H7 (cell line): ENCODE results near the gene C16orf89. TPM values are rescaled to one million over a fixed set of nuclear protein-coding genes. Genes with fewer than 3 reads are reported as not detected.

Experiments used
- DNase-seq: peaks from one replicate; pipeline ENCODE4 v3.0.0; 2012
- H3K27me3 ChIP-seq: 2 replicates; pipeline ENCODE4 v1.6.0; 2011; ENCODE audit warnings: mild to moderate bottlenecking, low read length; ENCODE audit not compliant: control insufficient read depth, insufficient read depth
- H3K36me3 ChIP-seq: replicated peaks from 2 replicates; pipeline ENCODE4 v1.5.1; 2011; ENCODE audit warnings: low read length; ENCODE audit not compliant: control insufficient read depth, insufficient read depth
- H3K4me3 ChIP-seq: 2 replicates; pipeline ENCODE4 v1.5.1; 2011; ENCODE audit warnings: low read depth, mild to moderate bottlenecking, control low read depth, low read length, moderate library complexity; ENCODE audit not compliant: insufficient read depth
- total RNA-seq: library from RNA; depleted of rRNA; stranded (reverse); fragments of >200 nt; shearing (Covaris generic); gene quantifications from 2 replicates; pipeline ENCODE4 v1.2.3, GENCODE V29; 2014

Gene C16orf89
- total RNA-seq, 1 experiment from 2014 or later: 4.1 TPM

DNA sequence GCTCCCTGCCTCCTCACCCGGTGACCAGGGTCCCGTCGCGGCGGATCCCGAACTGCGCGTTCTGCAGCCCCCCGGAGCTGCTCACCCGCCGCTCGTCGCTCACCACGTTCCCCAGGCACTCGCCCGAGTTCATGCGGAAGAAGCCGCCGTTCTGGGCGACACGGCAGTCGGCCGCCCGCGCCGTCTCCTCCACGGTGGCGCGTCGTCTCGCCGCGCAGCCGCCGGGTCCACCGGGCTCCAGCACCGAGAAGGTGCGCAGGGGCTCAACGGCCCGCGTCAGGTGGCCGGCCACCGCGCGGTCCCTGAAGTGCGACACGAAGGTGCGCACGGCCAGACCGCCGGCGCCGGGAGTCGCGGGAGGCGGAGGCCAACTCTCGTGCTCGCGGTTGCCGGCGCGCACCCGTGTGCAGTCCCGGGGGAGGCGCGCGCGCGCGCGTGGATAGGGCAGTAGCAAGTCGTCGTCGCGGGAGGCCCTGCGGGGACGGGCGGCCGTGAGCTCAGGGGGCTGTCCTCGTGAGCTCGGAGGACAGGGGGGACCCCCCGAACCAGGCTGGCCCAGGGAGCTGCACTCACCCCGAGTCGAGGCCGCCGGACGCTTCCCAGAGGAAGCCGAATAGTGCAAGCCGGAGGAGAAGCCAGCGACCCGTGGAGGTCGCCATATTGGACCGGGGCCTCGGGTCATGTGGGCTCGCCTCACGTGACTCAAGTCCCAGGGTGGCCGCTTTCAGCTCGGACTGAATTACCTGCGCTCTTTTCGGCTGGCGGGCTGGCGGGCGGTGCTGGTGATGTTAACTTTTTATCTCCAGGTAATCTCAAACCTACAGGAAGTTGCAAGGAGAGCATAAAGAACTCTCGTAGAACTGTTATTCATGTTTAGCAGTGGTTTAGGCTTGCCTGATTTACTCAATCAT is 32.2 kb downstream of the C16orf89 start, which contains the start of gene NAGPA:
TSS of gene NAGPA (minus strand) at position 680 of the 911 bp plus-strand sequence. CDS start at position 659, 21 bp downstream.
- Histone ChIP-seq H3K4me3 (peak within 1 kb of the TSS; percentile 84), H3K36me3 (no peaks in the 10 kb centered on the region), H3K27me3 (peaks cover 7% of the 10 kb centered on the region)
- peak; percentile 96 for DNase-seq

- H3K36me3 ChIP-seq: no peaks in the 10 kb centered on the region
- H3K27me3 ChIP-seq: peaks cover 7% of the 10 kb centered on the region
- no peak for DNase-seq
- peak overlapping the region; percentile 84 for H3K4me3 ChIP-seq
Measured at GRCh38 chr16:5032748-5033167, 33.0 kb downstream of the C16orf89 start.

DNA sequence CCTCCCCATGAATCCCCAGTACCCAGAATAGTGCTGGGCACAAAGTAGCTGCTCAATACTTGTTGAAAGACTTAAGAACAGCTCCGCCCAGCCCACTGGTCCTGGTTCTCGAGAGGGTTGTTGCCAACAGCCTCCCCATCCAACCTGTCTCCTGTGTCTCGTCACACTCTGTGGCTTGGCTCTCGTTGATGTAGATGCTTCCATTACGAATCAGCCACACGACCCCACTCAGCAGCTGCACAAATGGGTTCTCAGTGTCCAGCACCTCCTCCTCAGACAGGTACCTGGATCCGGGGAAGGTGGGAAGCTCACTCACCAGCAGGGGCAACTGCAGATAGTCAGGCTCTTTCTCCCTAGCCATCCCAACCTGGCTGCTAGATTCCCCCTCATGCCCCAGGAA is 34.2 kb downstream of the C16orf89 start:
- H3K4me3 ChIP-seq: no peak overlapping the region

DNA sequence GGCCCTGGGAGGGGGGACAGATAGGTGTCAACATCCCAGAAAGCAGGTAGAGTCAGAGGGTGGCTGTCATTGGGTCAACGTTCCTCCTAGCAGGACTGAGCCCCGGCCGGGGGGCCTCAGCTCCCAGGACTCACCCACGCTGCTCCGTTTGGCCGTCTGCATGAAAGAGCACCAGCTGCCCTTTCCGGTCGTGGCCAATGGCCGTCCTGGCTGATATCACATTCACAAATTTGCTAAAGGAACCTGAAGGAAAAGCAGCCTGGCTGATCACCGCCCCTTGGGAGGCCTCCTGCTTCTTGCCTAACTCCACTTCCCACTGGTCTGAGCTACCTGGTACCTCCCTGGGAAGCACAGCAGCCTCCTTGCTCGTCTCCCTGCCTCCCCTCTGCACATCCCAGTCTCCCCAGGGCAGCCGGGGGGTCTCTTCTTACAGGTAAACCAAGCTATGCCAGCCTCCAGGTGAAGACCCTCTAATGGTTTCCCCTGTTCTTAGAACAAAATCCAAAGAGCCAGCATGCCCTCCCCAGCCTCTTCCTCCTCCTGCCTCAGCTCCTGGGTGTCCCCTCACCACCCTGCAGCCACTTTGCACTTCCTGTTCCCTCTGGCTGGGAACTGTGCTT is 35.4 kb downstream of the C16orf89 start:
- Histone ChIP-seq H3K27me3 (peaks cover 7% of the 10 kb centered on the region), H3K36me3 (no peaks in the 10 kb centered on the region), H3K4me3 (no peak overlapping the region)
- DNase-seq: peak; percentile 22

More for the DNA sequence above, 34.2 kb downstream of the C16orf89 start:
- DNase-seq: peak; percentile 12
- Histone ChIP-seq H3K36me3 (no peaks in the 10 kb centered on the region), H3K27me3 (peaks cover 7% of the 10 kb centered on the region)

DNA sequence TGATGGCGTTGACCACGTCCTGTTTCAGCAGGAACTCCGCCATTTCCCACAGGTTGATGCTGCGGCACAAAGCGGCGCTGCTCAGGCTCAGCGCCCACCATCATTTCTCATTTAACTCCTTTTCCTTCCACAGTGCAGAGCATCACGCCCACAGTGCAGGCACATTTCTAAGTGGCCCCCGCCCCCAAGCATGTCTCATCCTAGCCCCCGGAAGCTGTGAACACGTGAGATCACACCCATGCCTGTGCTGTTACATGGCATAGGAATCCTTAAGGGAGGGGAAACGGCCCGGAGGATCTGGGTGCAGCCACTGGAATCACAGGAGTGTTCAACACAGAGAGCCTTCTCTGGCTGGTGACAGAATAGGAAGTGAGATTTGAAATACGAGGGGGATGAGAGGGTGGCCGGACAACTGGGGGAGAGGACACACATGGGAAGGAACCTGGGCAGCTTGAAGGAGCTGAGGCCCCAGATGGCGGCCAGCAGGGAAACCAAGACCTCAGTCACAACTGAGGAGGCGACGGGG is 36.7 kb downstream of the C16orf89 start:
- Histone ChIP-seq H3K27me3 (peaks cover 7% of the 10 kb centered on the region), H3K36me3 (no peaks in the 10 kb centered on the region), H3K4me3 (no peak overlapping the region)
- DNase-seq: peak; percentile 25

DNA sequence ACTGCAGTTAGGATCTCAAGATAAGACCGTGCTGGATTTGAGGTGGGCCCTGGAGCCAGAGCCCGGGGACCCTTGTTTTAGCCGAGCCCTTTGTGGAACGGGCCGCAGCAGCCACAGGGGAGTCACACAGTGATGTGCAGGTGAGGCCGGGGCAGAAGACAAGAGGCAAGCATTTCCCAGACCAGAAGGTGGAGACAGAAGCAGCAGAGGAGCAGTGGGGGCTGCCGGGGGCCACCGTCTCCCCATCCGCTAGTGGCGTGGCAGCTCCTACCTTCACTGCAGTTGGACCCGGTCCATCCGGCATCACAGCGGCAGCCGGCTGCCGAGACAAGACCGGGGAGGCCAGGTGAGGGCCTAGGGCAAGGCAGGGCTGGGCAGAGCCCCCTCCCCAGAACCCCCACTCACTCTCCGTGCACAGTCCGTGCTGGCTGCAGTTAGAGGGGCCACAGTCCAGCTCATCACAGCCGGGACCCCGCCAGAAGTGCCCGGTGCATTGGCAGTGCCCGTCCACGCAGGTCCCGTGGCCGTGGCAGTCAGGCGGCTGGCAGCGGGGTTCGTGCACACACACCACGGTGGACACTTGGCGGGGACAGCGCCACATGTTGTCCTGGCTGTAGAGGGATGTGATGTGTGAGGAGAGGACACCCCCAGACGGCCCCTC is 38.1 kb downstream of the C16orf89 start:
- DNase-seq: peak; percentile 36
- no peaks in the 10 kb centered on the region for H3K36me3 ChIP-seq

DNA sequence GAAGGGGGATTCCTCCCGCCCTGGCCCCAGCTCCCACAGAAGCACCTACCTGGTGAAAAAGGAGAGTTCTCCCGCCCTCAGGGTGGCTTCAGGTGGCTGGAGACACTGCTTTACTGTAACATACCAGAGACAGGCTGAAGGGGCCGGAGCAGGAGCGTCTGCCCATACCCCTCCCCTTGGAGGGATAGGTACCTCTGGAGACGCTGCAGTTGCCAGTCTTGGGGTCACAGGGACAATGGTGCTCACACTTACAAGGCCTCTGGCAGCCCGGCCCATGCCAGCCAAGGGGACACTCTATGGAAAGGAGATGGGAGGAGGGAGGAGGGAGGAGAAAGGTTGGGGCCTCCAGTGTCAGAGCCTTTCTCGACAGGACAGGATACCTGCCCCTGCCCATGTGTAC is 38.7 kb downstream of the C16orf89 start:
- DNase-seq: no peak
- no peaks in the 10 kb centered on the region for H3K36me3 ChIP-seq
- no peak overlapping the region for H3K4me3 ChIP-seq

More for the DNA sequence above, 38.1 kb downstream of the C16orf89 start:
- Histone ChIP-seq H3K27me3 (peaks cover under 1% of the 10 kb centered on the region; the same call in 1 of the 2 replicates), H3K4me3 (no peak overlapping the region)

DNA sequence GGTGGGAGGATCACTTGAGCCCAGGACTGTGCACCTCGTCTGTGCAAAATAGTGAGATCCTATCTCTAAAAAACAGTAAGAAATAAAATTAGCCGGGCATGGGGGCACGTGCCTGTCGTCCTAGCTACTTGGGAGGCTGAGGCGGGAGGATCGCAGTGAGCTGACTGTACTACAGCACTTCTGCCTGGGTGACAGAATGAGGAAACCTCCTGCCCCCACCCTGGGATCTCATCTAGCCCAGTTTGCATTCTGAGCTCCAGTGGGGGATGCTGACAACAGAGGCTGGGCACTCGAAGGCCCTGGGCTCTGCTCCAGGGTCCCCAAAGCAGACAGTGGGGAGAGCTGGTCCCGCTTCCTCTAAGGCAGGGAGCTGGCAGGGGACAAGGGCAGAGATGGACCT is 39.1 kb downstream of the C16orf89 start:
- no peak overlapping the region for H3K4me3 ChIP-seq
- no peaks in the 10 kb centered on the region for H3K36me3 ChIP-seq
- peak; percentile 30 for DNase-seq
- no peaks in the 10 kb centered on the region for H3K27me3 ChIP-seq

More for the DNA sequence above, 38.7 kb downstream of the C16orf89 start:
- no peaks in the 10 kb centered on the region for H3K27me3 ChIP-seq

GRCh38 chr16:5025171-5025632 is 40.6 kb downstream of the C16orf89 start:
- DNase-seq: peak; percentile 95

GRCh38 chr16:5024632-5025031 is 41.1 kb downstream of the C16orf89 start:
- H3K4me3 ChIP-seq: no peak overlapping the region
- no peaks in the 10 kb centered on the region for H3K36me3 ChIP-seq
- DNase-seq: peak; percentile 62
- no peaks in the 10 kb centered on the region for H3K27me3 ChIP-seq

More at GRCh38 chr16:5025171-5025632, 40.6 kb downstream of the C16orf89 start:
- Histone ChIP-seq H3K4me3 (no peak overlapping the region), H3K27me3 (no peaks in the 10 kb centered on the region), H3K36me3 (no peaks in the 10 kb centered on the region)

DNA sequence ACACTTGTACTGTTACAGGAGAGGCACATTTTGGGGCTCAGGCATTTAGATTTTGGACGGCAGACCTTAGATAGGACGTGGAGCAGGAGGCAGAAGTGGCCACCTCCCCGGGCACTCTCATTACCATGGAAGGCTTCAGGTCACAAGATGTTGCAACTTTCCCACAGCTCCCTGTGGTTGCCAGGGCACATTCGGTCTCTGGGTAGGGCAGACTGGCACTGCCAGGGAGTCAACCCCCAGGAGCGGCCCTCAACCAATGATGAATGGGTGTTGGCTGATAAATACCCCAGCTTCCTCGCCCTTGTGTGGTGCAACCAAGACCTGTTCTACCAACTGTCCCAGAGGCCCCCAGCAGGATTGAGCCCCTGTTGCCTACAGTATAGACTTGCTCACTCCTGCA is 43.2 kb downstream of the C16orf89 start:
- DNase-seq: no peak
- Histone ChIP-seq H3K4me3 (no peak overlapping the region), H3K36me3 (no peaks in the 10 kb centered on the region), H3K27me3 (no peaks in the 10 kb centered on the region)

- no peaks in the 10 kb centered on the region for H3K36me3 ChIP-seq
- no peak overlapping the region for H3K4me3 ChIP-seq
- peak; percentile 55 for DNase-seq
- no peaks in the 10 kb centered on the region for H3K27me3 ChIP-seq
Measured at GRCh38 chr16:5020551-5020950, 45.2 kb downstream of the C16orf89 start.

GRCh38 chr16:5019775-5020174 is 46.0 kb downstream of the C16orf89 start:
- no peaks in the 10 kb centered on the region for H3K27me3 ChIP-seq

GRCh38 chr16:5018793-5019192 is 47.0 kb downstream of the C16orf89 start:
- H3K36me3 ChIP-seq: no peaks in the 10 kb centered on the region
- no peak overlapping the region for H3K4me3 ChIP-seq
- DNase-seq: no peak
- H3K27me3 ChIP-seq: no peaks in the 10 kb centered on the region

More at GRCh38 chr16:5019775-5020174, 46.0 kb downstream of the C16orf89 start:
- no peaks in the 10 kb centered on the region for H3K36me3 ChIP-seq
- H3K4me3 ChIP-seq: no peak overlapping the region
- DNase-seq: no peak
